Stromal cell of bone marrow (primary cell): Measurements from ENCODE around the gene CASP3.

Experiments
- DNase-seq: peaks from one replicate; pipeline ENCODE4 v3.0.0-alpha.2; 2012; ENCODE audit warnings: low read depth

The CASP3 gene

GRCh38 chr4:184649026-184649970, at the start of gene CASP3, which contains the start of gene PRIMPOL:
TSS of gene CASP3 (minus strand) at chr4:184649447. CDS start at chr4:184638453, 10,994 bp downstream.
TSS of gene PRIMPOL (plus strand) at chr4:184649738. CDS start at chr4:184657141, 7,403 bp downstream.
- DNase-seq, result peak; percentile 92

GRCh38 chr4:184697956-184698355, 48.7 kb upstream of the CASP3 start:
- DNase-seq, result no peak

GRCh38 chr4:184695178-184695896, 46.1 kb upstream of the CASP3 start:
- DNase-seq, result no peak

- DNase-seq, result no peak
These were observed 45.2 kb upstream of the CASP3 start for GRCh38 chr4:184694412-184694956.

GRCh38 chr4:184693056-184693455, 43.8 kb upstream of the CASP3 start:
- no peak for DNase-seq

- no peak for DNase-seq
These were observed 40.4 kb upstream of the CASP3 start for GRCh38 chr4:184689681-184690080.

GRCh38 chr4:184688447-184688846, 39.2 kb upstream of the CASP3 start:
- DNase-seq, result peak; percentile 76

- no peak for DNase-seq
These were observed 38.8 kb upstream of the CASP3 start for GRCh38 chr4:184688005-184688404.

GRCh38 chr4:184684491-184685189, 35.4 kb upstream of the CASP3 start:
- no peak for DNase-seq

GRCh38 chr4:184681916-184682315, 32.7 kb upstream of the CASP3 start:
- no peak for DNase-seq

- no peak for DNase-seq
These were observed 31.5 kb upstream of the CASP3 start for GRCh38 chr4:184680698-184681097.

- DNase-seq, result no peak
These were observed 26.7 kb upstream of the CASP3 start for GRCh38 chr4:184675821-184676492.

- no peak for DNase-seq
These were observed 25.8 kb upstream of the CASP3 start for GRCh38 chr4:184675018-184675417.

GRCh38 chr4:184674011-184674410, 24.8 kb upstream of the CASP3 start:
- DNase-seq, result no peak

GRCh38 chr4:184672741-184673140, 23.5 kb upstream of the CASP3 start:
- no peak for DNase-seq

GRCh38 chr4:184671101-184671500, 21.9 kb upstream of the CASP3 start:
- DNase-seq, result no peak

- DNase-seq, result no peak
These were observed 20.0 kb upstream of the CASP3 start for GRCh38 chr4:184669251-184669650.

GRCh38 chr4:184668511-184669114, 19.4 kb upstream of the CASP3 start:
- no peak for DNase-seq

- DNase-seq, result no peak
These were observed 18.8 kb upstream of the CASP3 start for GRCh38 chr4:184668096-184668495.

- DNase-seq, result no peak
These were observed 17.4 kb upstream of the CASP3 start for GRCh38 chr4:184666670-184667069.
